Neuron (in vitro differentiated cells): ENCODE measurements around the gene GPC6.

ENCODE experiments used
- H2AFZ ChIP-seq: one replicate; pipeline ENCODE4 v1.6.1; 2013; ENCODE audit warnings: low read depth, mild to moderate bottlenecking, inconsistent platforms, low read length, moderate library complexity
- H3K27me3 ChIP-seq: one replicate; pipeline ENCODE4 v1.6.1; 2013; ENCODE audit warnings: low read length; ENCODE audit not compliant: insufficient read depth
- H3K36me3 ChIP-seq: one replicate; pipeline ENCODE4 v1.6.1; 2013; ENCODE audit warnings: low read length; ENCODE audit not compliant: insufficient read depth
- H3K4me1 ChIP-seq: one replicate; pipeline ENCODE4 v1.6.1; 2013; ENCODE audit warnings: low read length; ENCODE audit not compliant: insufficient read depth
- H3K4me3 ChIP-seq: 2 replicates; pipeline ENCODE4 v1.5.1; 2013; ENCODE audit warnings: mild to moderate bottlenecking, low read length, moderate library complexity
- H3K9me3 ChIP-seq: one replicate; pipeline ENCODE4 v1.6.1; 2013; ENCODE audit warnings: low read length

GPC6 gene

GRCh38 chr13:93549326-93550005, 322.9 kb downstream of the GPC6 start:
- no peaks in the 10 kb centered on the region for H3K9me3 ChIP-seq
- H3K27me3 ChIP-seq = no peaks in the 10 kb centered on the region
- H2AFZ ChIP-seq = no peak overlapping the region
- no peak overlapping the region for H3K4me3 ChIP-seq
- H3K4me1 ChIP-seq = peaks cover 3% of the 10 kb centered on the region
- no peaks in the 10 kb centered on the region for H3K36me3 ChIP-seq

GRCh38 chr13:93550236-93550635, 323.6 kb downstream of the GPC6 start:
- no peaks in the 10 kb centered on the region for H3K27me3 ChIP-seq
- H3K9me3 ChIP-seq = no peaks in the 10 kb centered on the region
- no peak overlapping the region for H3K4me3 ChIP-seq
- no peak overlapping the region for H2AFZ ChIP-seq
- peaks cover 3% of the 10 kb centered on the region for H3K4me1 ChIP-seq
- no peaks in the 10 kb centered on the region for H3K36me3 ChIP-seq

- Histone ChIP-seq H3K27me3 (no peaks in the 10 kb centered on the region), H2AFZ (no peak overlapping the region), H3K4me3 (no peak overlapping the region), H3K36me3 (no peaks in the 10 kb centered on the region), H3K9me3 (no peaks in the 10 kb centered on the region), H3K4me1 (peaks cover 3% of the 10 kb centered on the region)
Measured at GRCh38 chr13:93552596-93552995, 326.0 kb downstream of the GPC6 start.

GRCh38 chr13:93554514-93554913, 327.9 kb downstream of the GPC6 start:
- Histone ChIP-seq H2AFZ (no peak overlapping the region), H3K4me1 (peaks cover 3% of the 10 kb centered on the region), H3K27me3 (no peaks in the 10 kb centered on the region), H3K36me3 (no peaks in the 10 kb centered on the region), H3K9me3 (no peaks in the 10 kb centered on the region), H3K4me3 (no peak overlapping the region)

- Histone ChIP-seq H3K9me3 (no peaks in the 10 kb centered on the region), H2AFZ (no peak overlapping the region), H3K36me3 (no peaks in the 10 kb centered on the region)
Measured at GRCh38 chr13:93558637-93559036, 332.0 kb downstream of the GPC6 start.

GRCh38 chr13:93559718-93560117, 333.1 kb downstream of the GPC6 start:
- H3K27me3 ChIP-seq = no peaks in the 10 kb centered on the region
- H3K9me3 ChIP-seq = no peaks in the 10 kb centered on the region
- no peaks in the 10 kb centered on the region for H3K36me3 ChIP-seq
- H2AFZ ChIP-seq = no peak overlapping the region
- no peaks in the 10 kb centered on the region for H3K4me1 ChIP-seq
- H3K4me3 ChIP-seq = no peak overlapping the region

More at GRCh38 chr13:93558637-93559036, 332.0 kb downstream of the GPC6 start:
- Histone ChIP-seq H3K4me3 (no peak overlapping the region), H3K4me1 (no peaks in the 10 kb centered on the region), H3K27me3 (no peaks in the 10 kb centered on the region)

GRCh38 chr13:93561576-93562225, 335.1 kb downstream of the GPC6 start:
- Histone ChIP-seq H3K9me3 (no peaks in the 10 kb centered on the region), H3K4me3 (no peak overlapping the region), H3K4me1 (no peaks in the 10 kb centered on the region), H3K27me3 (no peaks in the 10 kb centered on the region), H3K36me3 (no peaks in the 10 kb centered on the region), H2AFZ (no peak overlapping the region)

GRCh38 chr13:93562676-93563075, 336.1 kb downstream of the GPC6 start:
- no peaks in the 10 kb centered on the region for H3K27me3 ChIP-seq
- no peak overlapping the region for H3K4me3 ChIP-seq
- H3K36me3 ChIP-seq = no peaks in the 10 kb centered on the region
- no peaks in the 10 kb centered on the region for H3K9me3 ChIP-seq
- H2AFZ ChIP-seq = no peak overlapping the region
- H3K4me1 ChIP-seq = no peaks in the 10 kb centered on the region

- H2AFZ ChIP-seq = no peak overlapping the region
- H3K36me3 ChIP-seq = no peaks in the 10 kb centered on the region
- H3K27me3 ChIP-seq = no peaks in the 10 kb centered on the region
- H3K9me3 ChIP-seq = no peaks in the 10 kb centered on the region
- H3K4me3 ChIP-seq = no peak overlapping the region
- H3K4me1 ChIP-seq = no peaks in the 10 kb centered on the region
Measured at GRCh38 chr13:93577105-93577504, 350.5 kb downstream of the GPC6 start.

GRCh38 chr13:93589788-93590187, 363.2 kb downstream of the GPC6 start:
- H3K9me3 ChIP-seq = no peaks in the 10 kb centered on the region
- no peaks in the 10 kb centered on the region for H3K4me1 ChIP-seq
- no peaks in the 10 kb centered on the region for H3K36me3 ChIP-seq
- H3K4me3 ChIP-seq = no peak overlapping the region
- no peaks in the 10 kb centered on the region for H3K27me3 ChIP-seq
- H2AFZ ChIP-seq = no peak overlapping the region

- Histone ChIP-seq H3K27me3 (no peaks in the 10 kb centered on the region), H3K9me3 (no peaks in the 10 kb centered on the region), H3K4me1 (no peaks in the 10 kb centered on the region), H3K36me3 (no peaks in the 10 kb centered on the region), H3K4me3 (no peak overlapping the region), H2AFZ (no peak overlapping the region)
Measured at GRCh38 chr13:93603043-93603442, 376.4 kb downstream of the GPC6 start.

- no peaks in the 10 kb centered on the region for H3K36me3 ChIP-seq
- no peaks in the 10 kb centered on the region for H3K4me1 ChIP-seq
- H2AFZ ChIP-seq = no peak overlapping the region
- no peaks in the 10 kb centered on the region for H3K27me3 ChIP-seq
- H3K9me3 ChIP-seq = no peaks in the 10 kb centered on the region
- H3K4me3 ChIP-seq = no peak overlapping the region
Measured at GRCh38 chr13:93614776-93615175, 388.2 kb downstream of the GPC6 start.

GRCh38 chr13:93620181-93620765, 393.7 kb downstream of the GPC6 start:
- H3K36me3 ChIP-seq = no peaks in the 10 kb centered on the region
- no peaks in the 10 kb centered on the region for H3K9me3 ChIP-seq
- H2AFZ ChIP-seq = no peak overlapping the region

More at GRCh38 chr13:93620181-93620765, 393.7 kb downstream of the GPC6 start:
- Histone ChIP-seq H3K4me1 (no peaks in the 10 kb centered on the region), H3K4me3 (no peak overlapping the region), H3K27me3 (no peaks in the 10 kb centered on the region)
